H9 (cell line): ENCODE data around the gene SZT2. TPM values are rescaled to one million over a fixed set of nuclear protein-coding genes. Genes with fewer than 3 reads are reported as not detected.

ENCODE experiments used
- DNase-seq: peaks from one replicate; pipeline ENCODE4 v3.0.0-alpha.2; 2017
- H2AFZ ChIP-seq: one replicate; pipeline ENCODE4 v1.6.1; 2013; ENCODE audit warnings: mild to moderate bottlenecking, low read length, control low read depth, moderate library complexity
- H2AK5ac ChIP-seq: 2 replicates; pipeline ENCODE4 v1.6.1; 2013; ENCODE audit warnings: low read length, control low read depth, mixed read lengths; ENCODE audit not compliant: insufficient read length
- H2BK120ac ChIP-seq: one replicate; pipeline ENCODE4 v1.6.1; 2013; ENCODE audit warnings: low read depth, mild to moderate bottlenecking, low read length, control low read depth, inconsistent platforms; ENCODE audit not compliant: poor library complexity, severe bottlenecking
- H2BK12ac ChIP-seq: 2 replicates; pipeline ENCODE4 v1.6.1; 2013; ENCODE audit warnings: low read length, control low read depth, mixed read lengths, low read depth; ENCODE audit not compliant: insufficient read length
- H2BK15ac ChIP-seq: 2 replicates; pipeline ENCODE4 v1.6.1; 2013; ENCODE audit warnings: low read depth, low read length, control low read depth
- H2BK20ac ChIP-seq: one replicate; pipeline ENCODE4 v1.6.1; 2013; ENCODE audit warnings: low read depth, mild to moderate bottlenecking, low read length, control low read depth, inconsistent platforms; ENCODE audit not compliant: poor library complexity, severe bottlenecking
- H2BK5ac ChIP-seq: 2 replicates; pipeline ENCODE4 v1.6.1; 2013; ENCODE audit warnings: low read length, control low read depth, mixed read lengths; ENCODE audit not compliant: insufficient read length
- H3K14ac ChIP-seq: 2 replicates; pipeline ENCODE4 v1.6.1; 2013; ENCODE audit warnings: low read length, control low read depth; ENCODE audit not compliant: insufficient read depth
- H3K18ac ChIP-seq: 2 replicates; pipeline ENCODE4 v1.6.1; 2013; ENCODE audit warnings: low read depth, mild to moderate bottlenecking, mixed read lengths, low read length, control low read depth; ENCODE audit not compliant: insufficient read length
- H3K23ac ChIP-seq: 2 replicates; pipeline ENCODE4 v1.6.1; 2013; ENCODE audit warnings: low read length, control low read depth, mixed read lengths, low read depth; ENCODE audit not compliant: insufficient read length
- H3K23me2 ChIP-seq: 2 replicates; pipeline ENCODE4 v1.6.1; 2013; ENCODE audit warnings: low read depth, mild to moderate bottlenecking, mixed read lengths, low read length, control low read depth; ENCODE audit not compliant: insufficient read length, poor library complexity, severe bottlenecking
- H3K27ac ChIP-seq: 2 replicates; pipeline ENCODE4 v1.5.1; 2013; ENCODE audit warnings: low read length, control low read depth, mixed read lengths, low read depth; ENCODE audit not compliant: insufficient read length
- H3K27me3 ChIP-seq: 2 replicates; pipeline ENCODE4 v1.6.1; 2013; ENCODE audit warnings: low read length, control low read depth, inconsistent platforms; ENCODE audit not compliant: insufficient read depth
- H3K4ac ChIP-seq: 2 replicates; pipeline ENCODE4 v1.6.1; 2013; ENCODE audit warnings: low read depth, mild to moderate bottlenecking, control low read depth, inconsistent platforms, low read length, moderate library complexity
- H3K4me1 ChIP-seq: 2 replicates; pipeline ENCODE4 v1.6.1; 2013; ENCODE audit warnings: low read length, control low read depth, inconsistent platforms; ENCODE audit not compliant: insufficient read depth
- H3K4me2 ChIP-seq: 2 replicates; pipeline ENCODE4 v1.6.1; 2013; ENCODE audit warnings: low read length, control low read depth, mixed read lengths; ENCODE audit not compliant: insufficient read length, insufficient read depth
- H3K56ac ChIP-seq: 2 replicates; pipeline ENCODE4 v1.6.1; 2013; ENCODE audit warnings: low read depth, mild to moderate bottlenecking, mixed read lengths, low read length, control low read depth; ENCODE audit not compliant: insufficient read length
- H3K79me1 ChIP-seq: 2 replicates; pipeline ENCODE4 v1.6.1; 2013; ENCODE audit warnings: low read depth, mild to moderate bottlenecking, moderate library complexity, low read length, control low read depth, inconsistent platforms; ENCODE audit not compliant: insufficient read depth, poor library complexity, severe bottlenecking
- H3K79me2 ChIP-seq: 2 replicates; pipeline ENCODE4 v1.6.1; 2013; ENCODE audit warnings: low read length, control low read depth, inconsistent platforms; ENCODE audit not compliant: insufficient read depth
- H3K9ac ChIP-seq: 2 replicates; pipeline ENCODE4 v1.6.1; 2013; ENCODE audit warnings: low read length, control low read depth, mixed read lengths; ENCODE audit not compliant: insufficient read length; ENCODE audit errors: extremely low read depth
- H3K9me3 ChIP-seq: one replicate; pipeline ENCODE4 v1.6.1; 2013; ENCODE audit warnings: low read depth, low read length, inconsistent platforms; ENCODE audit not compliant: control insufficient read depth
- H3T11ph ChIP-seq: one replicate; pipeline ENCODE4 v1.6.1; 2013; ENCODE audit warnings: mild to moderate bottlenecking, low read length, control low read depth, inconsistent platforms
- H4K20me1 ChIP-seq: one replicate; pipeline ENCODE4 v1.6.1; 2013; ENCODE audit not compliant: control insufficient read depth, insufficient read length, insufficient read depth
- H4K5ac ChIP-seq: 2 replicates; pipeline ENCODE4 v1.6.1; 2013; ENCODE audit warnings: low read depth, mild to moderate bottlenecking, mixed read lengths, low read length, control low read depth; ENCODE audit not compliant: insufficient read length
- H4K8ac ChIP-seq: replicated peaks from 2 replicates; pipeline ENCODE4 v1.6.1; 2013; ENCODE audit warnings: low read length, control low read depth, mixed read lengths, low read depth; ENCODE audit not compliant: insufficient read length
- H4K91ac ChIP-seq: 2 replicates; pipeline ENCODE4 v1.6.1; 2013; ENCODE audit warnings: low read depth, mild to moderate bottlenecking, moderate library complexity, mixed read lengths, low read length, control low read depth; ENCODE audit not compliant: insufficient read length
- H3K27ac Mint-ChIP-seq, 3 experiments: 2 replicates in 2 of 3; 3 replicates in 1 of 3; pipeline ENCODE4 v1.8.0; 2020 to 2021; ENCODE audit warnings: mixed read lengths in 3 of 3, mild to moderate bottlenecking in 1 of 3, moderate library complexity in 1 of 3
- H3K27me3 Mint-ChIP-seq: 2 replicates; pipeline ENCODE4 v1.8.0; 2021; ENCODE audit warnings: low read depth, mild to moderate bottlenecking, moderate library complexity, mixed read lengths
- H3K36me3 Mint-ChIP-seq, 3 experiments: 2 replicates in 2 of 3; 3 replicates in 1 of 3; pipeline ENCODE4 v1.8.0; 2020 to 2021; ENCODE audit warnings: low read depth in 3 of 3, mixed read lengths in 3 of 3; ENCODE audit not compliant: insufficient read depth in 1 of 3
- H3K4me1 Mint-ChIP-seq, 2 experiments: 2 replicates each; pipeline ENCODE4 v1.8.0; 2020; ENCODE audit warnings: mixed read lengths in 2 of 2
- H3K4me3 Mint-ChIP-seq, 2 experiments: 2 replicates in 1 of 2; 3 replicates in 1 of 2; pipeline ENCODE4 v1.8.0; 2020 to 2021; ENCODE audit warnings: mild to moderate bottlenecking in 2 of 2, mixed read lengths in 2 of 2, moderate library complexity in 1 of 2
- H3K9me3 Mint-ChIP-seq, 2 experiments: 2 replicates in 1 of 2; 3 replicates in 1 of 2; pipeline ENCODE4 v1.8.0; 2020; ENCODE audit warnings: mild to moderate bottlenecking in 2 of 2, mixed read lengths in 2 of 2, moderate library complexity in 1 of 2
- WGBS: extraction: QIAGEN DNeasy Blood & Tissue Kit; methylation state at CpG from one replicate; pipeline ENCODE4 v1.1.7; 2013; ENCODE audit warnings: missing lambda C conversion rate, low lambda C conversion rate, mixed read lengths; ENCODE audit not compliant: insufficient read length; ENCODE audit errors: extremely low coverage; 5-methylcytosine and 5-hydroxymethylcytosine counted together
- total RNA-seq: library from RNA; stranded (reverse); gene quantifications from 2 replicates; pipeline ENCODE4 v1.2.1, GENCODE V29; 2021
- TF ChIP-seq, protein P1 (sequence below): fragments of 200-600 bp; sonication (generic); conservative IDR thresholded peaks from 3 replicates; pipeline ENCODE4 v1.8.0; 2021; ENCODE audit warnings: antibody characterized with exemption, mild to moderate bottlenecking

The SZT2 gene
- total RNA-seq, 1 experiment from 2014 or later = 16.8 TPM

DNA sequence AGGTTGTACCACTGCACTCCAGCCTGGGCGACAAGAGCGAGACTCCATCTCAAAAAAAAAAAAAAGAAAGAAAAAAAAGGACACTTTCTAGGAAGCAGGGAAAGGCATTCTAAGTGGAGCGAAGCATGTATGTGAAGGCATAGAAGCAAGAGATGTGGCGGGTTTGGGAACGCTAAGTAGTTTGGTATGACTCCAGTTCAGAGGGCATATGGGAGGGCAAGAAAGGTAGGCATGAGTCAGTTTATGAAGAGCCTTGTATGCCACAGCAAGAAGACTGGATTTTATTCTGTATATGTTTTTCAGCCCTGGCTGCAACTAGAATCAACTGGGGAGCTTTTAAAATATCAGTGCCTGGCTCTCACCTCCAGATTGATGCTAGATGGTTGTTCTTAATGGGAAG is 17.5 kb upstream of the SZT2 start:
- peaks cover 12% of the 10 kb centered on the region for H3K23me2 ChIP-seq
- H2AFZ ChIP-seq = no peak overlapping the region
- H3K27me3 Mint-ChIP-seq = no peaks in the 10 kb centered on the region
- no peaks in the 10 kb centered on the region; the same call in 1 of the 2 replicates for H3K4me1 ChIP-seq
- no peak overlapping the region for H4K8ac ChIP-seq
- H2BK120ac ChIP-seq = no peak overlapping the region
- H2BK5ac ChIP-seq = no peak overlapping the region
- no peak overlapping the region for H2BK20ac ChIP-seq
- TF ChIP-seq, protein P1, sequence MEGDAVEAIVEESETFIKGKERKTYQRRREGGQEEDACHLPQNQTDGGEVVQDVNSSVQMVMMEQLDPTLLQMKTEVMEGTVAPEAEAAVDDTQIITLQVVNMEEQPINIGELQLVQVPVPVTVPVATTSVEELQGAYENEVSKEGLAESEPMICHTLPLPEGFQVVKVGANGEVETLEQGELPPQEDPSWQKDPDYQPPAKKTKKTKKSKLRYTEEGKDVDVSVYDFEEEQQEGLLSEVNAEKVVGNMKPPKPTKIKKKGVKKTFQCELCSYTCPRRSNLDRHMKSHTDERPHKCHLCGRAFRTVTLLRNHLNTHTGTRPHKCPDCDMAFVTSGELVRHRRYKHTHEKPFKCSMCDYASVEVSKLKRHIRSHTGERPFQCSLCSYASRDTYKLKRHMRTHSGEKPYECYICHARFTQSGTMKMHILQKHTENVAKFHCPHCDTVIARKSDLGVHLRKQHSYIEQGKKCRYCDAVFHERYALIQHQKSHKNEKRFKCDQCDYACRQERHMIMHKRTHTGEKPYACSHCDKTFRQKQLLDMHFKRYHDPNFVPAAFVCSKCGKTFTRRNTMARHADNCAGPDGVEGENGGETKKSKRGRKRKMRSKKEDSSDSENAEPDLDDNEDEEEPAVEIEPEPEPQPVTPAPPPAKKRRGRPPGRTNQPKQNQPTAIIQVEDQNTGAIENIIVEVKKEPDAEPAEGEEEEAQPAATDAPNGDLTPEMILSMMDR = no peak
- no peaks in the 10 kb centered on the region for H3K9me3 ChIP-seq
- H3K18ac ChIP-seq = no peak overlapping the region
- H3K14ac ChIP-seq = no peak overlapping the region
- no peak overlapping the region for H2BK12ac ChIP-seq
- no peaks in the 10 kb centered on the region for H3K36me3 Mint-ChIP-seq
- no peaks in the 10 kb centered on the region for H3K27me3 ChIP-seq
- H4K20me1 ChIP-seq = no peaks in the 10 kb centered on the region
- no peak overlapping the region for H3K4me3 Mint-ChIP-seq
- H3K9me3 Mint-ChIP-seq = no peaks in the 10 kb centered on the region
- H3K4me2 ChIP-seq = no peak overlapping the region
- no peak overlapping the region for H3K27ac Mint-ChIP-seq
- no peak overlapping the region for H2BK15ac ChIP-seq
- H3K23ac ChIP-seq = no peak overlapping the region
- no peak for DNase-seq
- H3T11ph ChIP-seq = no peak overlapping the region
- H3K79me2 ChIP-seq = no peaks in the 10 kb centered on the region
- no peak overlapping the region for H4K5ac ChIP-seq
- no peak overlapping the region for H3K4ac ChIP-seq
- H3K79me1 ChIP-seq = no peaks in the 10 kb centered on the region
- H3K56ac ChIP-seq = no peak overlapping the region
- H3K9ac ChIP-seq = no peak overlapping the region
- H3K4me1 Mint-ChIP-seq = peaks cover 9 to 10% of the 10 kb centered on the region in 2 experiments
- H2AK5ac ChIP-seq = no peak overlapping the region
- no peak overlapping the region for H3K27ac ChIP-seq
- H4K91ac ChIP-seq = no peak overlapping the region
- WGBS = no CpG with 5 or more reads among the region's 5 CpGs
